OCI-LY7 (cell line): ENCODE data around the gene OR2T5. TPM values are rescaled to one million over a fixed set of nuclear protein-coding genes. Genes with fewer than 3 reads are reported as not detected.
"Not testable (repeated sequence)": the region's sequence is repeated elsewhere in the genome, so short reads cannot be mapped to it uniquely, and the experiment has no call there.

ENCODE experiments used
- BruUV-seq: library from RNA; stranded (reverse); fragments of 400-500 nt; replicated peaks from 2 replicates; lab custom pipeline; 2021; lab: Mats Ljungman, UMichigan
- CTCF ChIA-PET: fragments of 300-600 bp; sonication (Branson Sonifier 250); formaldehyde crosslinking; loops from one replicate; lab custom pipeline; 2022; ENCODE audit warnings: antibody characterized with exemption; ENCODE audit not compliant: unreplicated experiment; lab: Charles Lee
- POLR2A ChIA-PET: fragments of 300-600 bp; sonication (Branson Sonifier 250); formaldehyde crosslinking; loops from one replicate; lab custom pipeline; 2022; ENCODE audit warnings: antibody characterized with exemption; lab: Charles Lee
- DNase-seq: peaks from one replicate; pipeline ENCODE4 v3.0.0-alpha.2; 2015; ENCODE audit warnings: low spot score
- H2AFZ ChIP-seq: fragments of 200-600 bp; sonication (generic), shearing (Covaris generic); 2 replicates; pipeline ENCODE4 v1.6.1; 2014; ENCODE audit warnings: mild to moderate bottlenecking, antibody characterized with exemption, low read length, moderate library complexity
- H3K27ac ChIP-seq: fragments of 200-600 bp; sonication (generic); 2 replicates; pipeline ENCODE4 v1.5.1; 2014; ENCODE audit warnings: mixed run types, low read depth, mild to moderate bottlenecking, moderate library complexity, low read length, inconsistent platforms; ENCODE audit not compliant: poor library complexity, severe bottlenecking
- H3K36me3 ChIP-seq: fragments of 200-600 bp; sonication (generic); 2 replicates; pipeline ENCODE4 v1.6.1; 2014; ENCODE audit warnings: mild to moderate bottlenecking, antibody characterized with exemption, low read length, moderate library complexity, mixed read lengths; ENCODE audit not compliant: insufficient read depth
- H3K4me1 ChIP-seq: fragments of 200-600 bp; sonication (generic); 2 replicates; pipeline ENCODE4 v1.5.1; 2014; ENCODE audit warnings: mild to moderate bottlenecking, low read length; ENCODE audit not compliant: insufficient read depth, poor library complexity, severe bottlenecking
- H3K4me2 ChIP-seq: fragments of 200-600 bp; sonication (generic); 2 replicates; pipeline ENCODE4 v1.6.1; 2014; ENCODE audit warnings: mild to moderate bottlenecking, low read length
- H3K4me3 ChIP-seq: fragments of 200-600 bp; sonication (generic); 2 replicates; pipeline ENCODE4 v1.5.1; 2014; ENCODE audit warnings: mild to moderate bottlenecking, low read depth, low read length; ENCODE audit not compliant: poor library complexity, severe bottlenecking
- H3K79me2 ChIP-seq: fragments of 200-600 bp; sonication (generic); 2 replicates; pipeline ENCODE4 v1.6.1; 2016; ENCODE audit warnings: low read depth, mild to moderate bottlenecking, low read length, moderate library complexity, mixed read lengths; ENCODE audit not compliant: insufficient read depth
- H3K9me2 ChIP-seq: fragments of 200-600 bp; sonication (generic); 2 replicates; pipeline ENCODE4 v1.6.1; 2016; ENCODE audit warnings: mild to moderate bottlenecking, low read length, mixed read lengths; ENCODE audit not compliant: insufficient read depth
- H3K9me3 ChIP-seq: fragments of 200-600 bp; sonication (generic); 2 replicates; pipeline ENCODE4 v1.6.1; 2014; ENCODE audit warnings: mild to moderate bottlenecking, mixed run types, low read length, mixed read lengths
- H4K20me1 ChIP-seq: fragments of 200-600 bp; sonication (generic); 2 replicates; pipeline ENCODE4 v1.6.1; 2014; ENCODE audit warnings: mild to moderate bottlenecking, antibody characterized with exemption, low read length, moderate library complexity, mixed read lengths; ENCODE audit not compliant: insufficient read depth
- EZH2phosphoT487 ChIP-seq: fragments of 200-600 bp; sonication (generic); IDR thresholded peaks from 2 replicates; pipeline ENCODE4 v1.6.1; 2018; ENCODE audit warnings: low read depth, borderline replicate concordance, mild to moderate bottlenecking, mixed run types, antibody characterized with exemption, low read length, moderate library complexity, mixed read lengths
- intact Hi-C: fragments of 100-400 bp; cut with micrococcal nuclease; formaldehyde crosslinking; loops from one replicate; pipeline ENCODE4 v1.10.0; 2022; ENCODE audit not compliant: unreplicated experiment
- total RNA-seq, 2 experiments: library from RNA; depleted of rRNA in 1 of 2; stranded (reverse); fragments of >200 nt in 1 of 2; shearing (Covaris generic) in 1 of 2; gene quantifications; 2 replicates each; pipeline ENCODE4 v1.2.3, GENCODE V29; 2014 to 2022
- TF ChIP-seq, protein P1 (sequence below): fragments of 200-600 bp; sonication (generic); conservative IDR thresholded peaks from 2 replicates; pipeline ENCODE4 v1.5.1; 2014; ENCODE audit warnings: mild to moderate bottlenecking, antibody characterized with exemption, low read length, moderate library complexity, mixed read lengths

OR2T5 gene
- total RNA-seq, 2 experiments from 2014 or later = not detected

GRCh38 chr1:248521856-248522255 lies 33.5 kb downstream of the OR2T5 start:
- no peak for DNase-seq
- no TSS peak for BruUV-seq
- Histone ChIP-seq H3K9me2 (no peaks in the 10 kb centered on the region), H3K9me3 (no peaks in the 10 kb centered on the region), H3K36me3 (no peaks in the 10 kb centered on the region), H3K79me2 (no peaks in the 10 kb centered on the region), H3K4me2 (no peak overlapping the region), H3K27ac (no peak overlapping the region), H3K4me1 (no peaks in the 10 kb centered on the region), H2AFZ (no peak overlapping the region), H4K20me1 (no peaks in the 10 kb centered on the region), H3K4me3 (no peak overlapping the region)
- ChIA-PET POLR2A (interaction anchor here (0.6 kb wide), 1 partner anchor 175 kb away, joined by 3 read pairs; no protein-coding TSS in a partner anchor), CTCF (no interaction called here)
- intact Hi-C loops = no loop called here
- TF ChIP-seq, protein P1, sequence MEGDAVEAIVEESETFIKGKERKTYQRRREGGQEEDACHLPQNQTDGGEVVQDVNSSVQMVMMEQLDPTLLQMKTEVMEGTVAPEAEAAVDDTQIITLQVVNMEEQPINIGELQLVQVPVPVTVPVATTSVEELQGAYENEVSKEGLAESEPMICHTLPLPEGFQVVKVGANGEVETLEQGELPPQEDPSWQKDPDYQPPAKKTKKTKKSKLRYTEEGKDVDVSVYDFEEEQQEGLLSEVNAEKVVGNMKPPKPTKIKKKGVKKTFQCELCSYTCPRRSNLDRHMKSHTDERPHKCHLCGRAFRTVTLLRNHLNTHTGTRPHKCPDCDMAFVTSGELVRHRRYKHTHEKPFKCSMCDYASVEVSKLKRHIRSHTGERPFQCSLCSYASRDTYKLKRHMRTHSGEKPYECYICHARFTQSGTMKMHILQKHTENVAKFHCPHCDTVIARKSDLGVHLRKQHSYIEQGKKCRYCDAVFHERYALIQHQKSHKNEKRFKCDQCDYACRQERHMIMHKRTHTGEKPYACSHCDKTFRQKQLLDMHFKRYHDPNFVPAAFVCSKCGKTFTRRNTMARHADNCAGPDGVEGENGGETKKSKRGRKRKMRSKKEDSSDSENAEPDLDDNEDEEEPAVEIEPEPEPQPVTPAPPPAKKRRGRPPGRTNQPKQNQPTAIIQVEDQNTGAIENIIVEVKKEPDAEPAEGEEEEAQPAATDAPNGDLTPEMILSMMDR = no peak
- TF ChIP-seq EZH2phosphoT487 = no peak

- H3K79me2 ChIP-seq, intact Hi-C loops, H4K20me1 ChIP-seq, H3K4me1 ChIP-seq, POLR2A ChIA-PET, BruUV-seq, H3K27ac ChIP-seq, H3K4me2 ChIP-seq, CTCF ChIA-PET, H3K36me3 ChIP-seq, DNase-seq, H2AFZ ChIP-seq, H3K9me2 ChIP-seq, H3K4me3 ChIP-seq, H3K9me3 ChIP-seq: not testable (repeated sequence)
Observed at GRCh38 chr1:248537449-248537848, 49.1 kb downstream of the OR2T5 start.

Other genes starting within 250 kb of the OR2T5 start
- gene OR2T33, start 210.6 kb upstream of the OR2T5 start, total RNA-seq (2014; rRNA removed; shearing (Covaris generic)) = not detected in 2 replicates
- not detected in 2 replicates for gene OR2T33, start 210.6 kb upstream of the OR2T5 start, total RNA-seq (2022)
- not detected in 2 replicates for gene OR2T12, start 185.2 kb upstream of the OR2T5 start, total RNA-seq (2014; rRNA removed; shearing (Covaris generic))
- not detected in 2 replicates for gene OR2T12, start 185.2 kb upstream of the OR2T5 start, total RNA-seq (2022)
- gene OR2M7, start 164.0 kb upstream of the OR2T5 start, total RNA-seq (2014; rRNA removed; shearing (Covaris generic)) = not detected in 2 replicates
- gene OR2M7, start 164.0 kb upstream of the OR2T5 start, total RNA-seq (2022) = not detected in 2 replicates
- gene OR14C36, start 139.8 kb upstream of the OR2T5 start, total RNA-seq (2014; rRNA removed; shearing (Covaris generic)) = not detected in 2 replicates
- gene OR14C36, start 139.8 kb upstream of the OR2T5 start, total RNA-seq (2022) = not detected in 2 replicates
- not detected in 2 replicates for gene OR2T4, start 126.9 kb upstream of the OR2T5 start, total RNA-seq (2014; rRNA removed; shearing (Covaris generic))
- gene OR2T4, start 126.9 kb upstream of the OR2T5 start, total RNA-seq (2022) = not detected in 2 replicates
- not detected in 2 replicates for gene OR2T6, start 112.8 kb upstream of the OR2T5 start, total RNA-seq (2014; rRNA removed; shearing (Covaris generic))
- gene OR2T6, start 112.8 kb upstream of the OR2T5 start, total RNA-seq (2022) = not detected in 2 replicates
- not detected in 2 replicates for gene OR2T1, start 85.5 kb upstream of the OR2T5 start, total RNA-seq (2014; rRNA removed; shearing (Covaris generic))
- not detected in 2 replicates for gene OR2T1, start 85.5 kb upstream of the OR2T5 start, total RNA-seq (2022)
- not detected in 2 replicates for gene OR2T2, start 43.0 kb upstream of the OR2T5 start, total RNA-seq (2014; rRNA removed; shearing (Covaris generic))
- not detected in 2 replicates for gene OR2T2, start 43.0 kb upstream of the OR2T5 start, total RNA-seq (2022)
- gene OR2T3, start 15.2 kb upstream of the OR2T5 start, total RNA-seq (2014; rRNA removed; shearing (Covaris generic)) = not detected in 2 replicates
- not detected in 2 replicates for gene OR2T3, start 15.2 kb upstream of the OR2T5 start, total RNA-seq (2022)
- not detected in 2 replicates for gene OR2G6, start 19.5 kb downstream of the OR2T5 start, total RNA-seq (2014; rRNA removed; shearing (Covaris generic))
- not detected in 2 replicates for gene OR2G6, start 19.5 kb downstream of the OR2T5 start, total RNA-seq (2022)
- not detected in 2 replicates for gene OR2T29, start 74.2 kb downstream of the OR2T5 start, total RNA-seq (2014; rRNA removed; shearing (Covaris generic))
- not detected in 2 replicates for gene OR2T29, start 74.2 kb downstream of the OR2T5 start, total RNA-seq (2022)
- gene OR2T34, start 86.2 kb downstream of the OR2T5 start, total RNA-seq (2014; rRNA removed; shearing (Covaris generic)) = not detected in 2 replicates
- gene OR2T34, start 86.2 kb downstream of the OR2T5 start, total RNA-seq (2022) = not detected in 2 replicates
- not detected in 2 replicates for gene OR2T10, start 109.1 kb downstream of the OR2T5 start, total RNA-seq (2014; rRNA removed; shearing (Covaris generic))
- gene OR2T10, start 109.1 kb downstream of the OR2T5 start, total RNA-seq (2022) = not detected in 2 replicates
- not detected in 2 replicates for gene OR2T11, start 146.5 kb downstream of the OR2T5 start, total RNA-seq (2014; rRNA removed; shearing (Covaris generic))
- 0.13 TPM in 1 of 2 replicates, not detected in the other for gene OR2T11, start 146.5 kb downstream of the OR2T5 start, total RNA-seq (2022)
- gene OR2T35, start 156.7 kb downstream of the OR2T5 start, total RNA-seq (2014; rRNA removed; shearing (Covaris generic)) = not detected in 2 replicates
- gene OR2T35, start 156.7 kb downstream of the OR2T5 start, total RNA-seq (2022) = not detected in 2 replicates
- gene OR2T27, start 166.9 kb downstream of the OR2T5 start, total RNA-seq (2014; rRNA removed; shearing (Covaris generic)) = not detected in 2 replicates
- not detected in 2 replicates for gene OR2T27, start 166.9 kb downstream of the OR2T5 start, total RNA-seq (2022)
- not detected in 2 replicates for gene OR14I1, start 214.2 kb downstream of the OR2T5 start, total RNA-seq (2014; rRNA removed; shearing (Covaris generic))
- gene OR14I1, start 214.2 kb downstream of the OR2T5 start, total RNA-seq (2022) = not detected in 2 replicates